GM12875 (cell line): ENCODE data around the gene NAT10.
A peak's percentile ranks its signal among the peaks of the same experiment; 100 is the strongest.

Experiments used
- H3K4me3 ChIP-seq: one replicate; pipeline ENCODE4 v1.5.1; 2011; ENCODE audit warnings: low read depth, low read length, control low read depth
- CTCF ChIP-seq: IDR thresholded peaks from 2 replicates; pipeline ENCODE4 v1.5.1; 2011; ENCODE audit warnings: low read depth, mild to moderate bottlenecking, control low read depth, inconsistent platforms, low read length, moderate library complexity, borderline replicate concordance; ENCODE audit not compliant: insufficient read depth

Gene NAT10

GRCh38 chr11:34145073-34145472 is 39.6 kb downstream of the NAT10 start:
- H3K4me3 ChIP-seq = peak overlapping the region; percentile 11
- no peak for TF ChIP-seq CTCF

GRCh38 chr11:34145847-34146381 is 40.5 kb downstream of the NAT10 start:
- no peak for TF ChIP-seq CTCF
- H3K4me3 ChIP-seq = no peak overlapping the region

- no peak for TF ChIP-seq CTCF
- H3K4me3 ChIP-seq = no peak overlapping the region
Observed at GRCh38 chr11:34146411-34146810, 41.0 kb downstream of the NAT10 start.

GRCh38 chr11:34146866-34147265 is 41.4 kb downstream of the NAT10 start:
- no peak overlapping the region for H3K4me3 ChIP-seq
- no peak for TF ChIP-seq CTCF

- TF ChIP-seq CTCF = no peak
- H3K4me3 ChIP-seq = no peak overlapping the region
Observed at GRCh38 chr11:34147581-34147980, 42.2 kb downstream of the NAT10 start.

GRCh38 chr11:34148504-34149165 is 43.2 kb downstream of the NAT10 start:
- no peak overlapping the region for H3K4me3 ChIP-seq
- TF ChIP-seq CTCF = no peak

- TF ChIP-seq CTCF = no peak
- no peak overlapping the region for H3K4me3 ChIP-seq
Observed at GRCh38 chr11:34149274-34149673, 43.8 kb downstream of the NAT10 start.
